PFSK-1 (cell line): ENCODE results near the gene SLC17A9.
A peak's percentile ranks its signal among the peaks of the same experiment; 100 is the strongest.

ENCODE experiments used
- FOXP2 ChIP-seq: optimal IDR thresholded peaks from 2 replicates; pipeline ENCODE3; 2011; ENCODE audit warnings: borderline replicate concordance, control low read depth, inconsistent platforms; ENCODE audit not compliant: insufficient read depth; ENCODE audit errors: extremely low read length, extremely low read depth
- POLR2AphosphoS5 ChIP-seq: IDR thresholded peaks from 2 replicates; pipeline ENCODE4 v1.6.1; 2012; ENCODE audit warnings: low read depth, mild to moderate bottlenecking, control low read depth, low read length, moderate library complexity
- SIN3A ChIP-seq: IDR thresholded peaks from 2 replicates; pipeline ENCODE4 v1.6.1; 2012; ENCODE audit warnings: mild to moderate bottlenecking, low read length, moderate library complexity, borderline replicate concordance; ENCODE audit not compliant: insufficient read depth
- TAF1 ChIP-seq: IDR thresholded peaks from 2 replicates; pipeline ENCODE4 v1.6.1; 2012; ENCODE audit warnings: low read length, control low read depth, borderline replicate concordance; ENCODE audit not compliant: insufficient read depth
- TF ChIP-seq, protein P1 (sequence below), 2 experiments: IDR thresholded peaks; 2 replicates each; pipeline versions ENCODE4 v1.6.1 to v1.8.0; 2011 to 2012; ENCODE audit warnings: low read depth in 2 of 2, low read length in 2 of 2, control low read depth in 1 of 2, inconsistent platforms in 1 of 2, mild to moderate bottlenecking in 1 of 2, moderate library complexity in 1 of 2; ENCODE audit not compliant: insufficient read depth in 1 of 2

SLC17A9 gene

DNA sequence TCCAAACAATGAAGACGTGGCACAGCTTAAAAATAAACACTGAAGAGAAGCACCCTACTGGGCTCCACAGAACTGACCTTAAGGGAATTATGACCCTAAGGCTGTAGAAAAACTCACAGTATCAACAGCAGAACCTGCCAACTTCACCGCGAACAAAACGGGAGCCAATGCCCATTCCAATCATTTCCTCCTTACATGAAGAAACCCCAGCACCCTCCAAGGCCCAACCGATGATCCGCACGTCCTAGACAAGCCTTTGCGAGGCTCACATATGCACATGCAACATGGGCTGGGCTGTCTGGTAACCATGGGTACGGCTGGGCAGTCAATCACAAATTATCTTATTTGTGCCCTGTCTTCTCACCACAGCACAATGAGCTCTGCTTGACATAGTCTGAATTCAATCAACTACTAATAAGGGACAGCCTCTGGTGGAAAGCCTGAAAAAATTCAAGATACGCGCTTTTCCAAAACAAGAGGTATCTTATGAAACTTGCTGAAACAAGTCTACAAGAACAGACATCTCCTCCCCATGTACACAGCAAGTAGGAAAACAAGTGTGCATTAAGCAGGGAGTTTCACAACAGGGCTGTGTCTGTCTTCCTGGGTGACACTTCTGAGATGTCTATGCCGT, 27.9 kb upstream of the SLC17A9 start:
- TF ChIP-seq SIN3A (no peak), POLR2AphosphoS5 (no peak), TAF1 (no peak), FOXP2 (no peak)
- TF ChIP-seq, protein P1, sequence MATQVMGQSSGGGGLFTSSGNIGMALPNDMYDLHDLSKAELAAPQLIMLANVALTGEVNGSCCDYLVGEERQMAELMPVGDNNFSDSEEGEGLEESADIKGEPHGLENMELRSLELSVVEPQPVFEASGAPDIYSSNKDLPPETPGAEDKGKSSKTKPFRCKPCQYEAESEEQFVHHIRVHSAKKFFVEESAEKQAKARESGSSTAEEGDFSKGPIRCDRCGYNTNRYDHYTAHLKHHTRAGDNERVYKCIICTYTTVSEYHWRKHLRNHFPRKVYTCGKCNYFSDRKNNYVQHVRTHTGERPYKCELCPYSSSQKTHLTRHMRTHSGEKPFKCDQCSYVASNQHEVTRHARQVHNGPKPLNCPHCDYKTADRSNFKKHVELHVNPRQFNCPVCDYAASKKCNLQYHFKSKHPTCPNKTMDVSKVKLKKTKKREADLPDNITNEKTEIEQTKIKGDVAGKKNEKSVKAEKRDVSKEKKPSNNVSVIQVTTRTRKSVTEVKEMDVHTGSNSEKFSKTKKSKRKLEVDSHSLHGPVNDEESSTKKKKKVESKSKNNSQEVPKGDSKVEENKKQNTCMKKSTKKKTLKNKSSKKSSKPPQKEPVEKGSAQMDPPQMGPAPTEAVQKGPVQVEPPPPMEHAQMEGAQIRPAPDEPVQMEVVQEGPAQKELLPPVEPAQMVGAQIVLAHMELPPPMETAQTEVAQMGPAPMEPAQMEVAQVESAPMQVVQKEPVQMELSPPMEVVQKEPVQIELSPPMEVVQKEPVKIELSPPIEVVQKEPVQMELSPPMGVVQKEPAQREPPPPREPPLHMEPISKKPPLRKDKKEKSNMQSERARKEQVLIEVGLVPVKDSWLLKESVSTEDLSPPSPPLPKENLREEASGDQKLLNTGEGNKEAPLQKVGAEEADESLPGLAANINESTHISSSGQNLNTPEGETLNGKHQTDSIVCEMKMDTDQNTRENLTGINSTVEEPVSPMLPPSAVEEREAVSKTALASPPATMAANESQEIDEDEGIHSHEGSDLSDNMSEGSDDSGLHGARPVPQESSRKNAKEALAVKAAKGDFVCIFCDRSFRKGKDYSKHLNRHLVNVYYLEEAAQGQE (IDR thresholded peaks at IDR 0.05; ENCODE audit: insufficient read depth in 1 of 2, low read depth in 2 of 2, low read length in 2 of 2) = no peak

DNA sequence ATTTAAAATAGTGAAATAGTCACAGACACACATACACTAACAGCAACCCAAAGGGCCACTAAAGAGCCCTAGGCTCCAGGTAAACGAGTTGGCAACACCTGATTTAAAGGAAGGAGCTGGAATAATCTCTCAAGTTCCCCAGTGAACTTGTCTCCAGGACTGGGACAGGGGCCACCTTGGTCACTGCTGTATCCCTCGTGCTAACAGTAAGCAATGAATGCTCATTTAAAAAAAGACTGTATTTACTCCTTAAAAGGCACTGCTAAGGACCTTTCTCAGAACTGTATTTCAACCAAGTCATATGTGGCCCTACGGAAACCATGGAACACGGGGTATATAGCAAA, 27.5 kb upstream of the SLC17A9 start:
- TF ChIP-seq POLR2AphosphoS5 (0 out of 2 replicates have a peak, but pooled peaks have one; percentile 12), TAF1 (no peak), SIN3A (no peak), FOXP2 (no peak)
- TF ChIP-seq, protein P1 (IDR thresholded peaks at IDR 0.05; ENCODE audit: insufficient read depth in 1 of 2, low read depth in 2 of 2, low read length in 2 of 2) = no peak

DNA sequence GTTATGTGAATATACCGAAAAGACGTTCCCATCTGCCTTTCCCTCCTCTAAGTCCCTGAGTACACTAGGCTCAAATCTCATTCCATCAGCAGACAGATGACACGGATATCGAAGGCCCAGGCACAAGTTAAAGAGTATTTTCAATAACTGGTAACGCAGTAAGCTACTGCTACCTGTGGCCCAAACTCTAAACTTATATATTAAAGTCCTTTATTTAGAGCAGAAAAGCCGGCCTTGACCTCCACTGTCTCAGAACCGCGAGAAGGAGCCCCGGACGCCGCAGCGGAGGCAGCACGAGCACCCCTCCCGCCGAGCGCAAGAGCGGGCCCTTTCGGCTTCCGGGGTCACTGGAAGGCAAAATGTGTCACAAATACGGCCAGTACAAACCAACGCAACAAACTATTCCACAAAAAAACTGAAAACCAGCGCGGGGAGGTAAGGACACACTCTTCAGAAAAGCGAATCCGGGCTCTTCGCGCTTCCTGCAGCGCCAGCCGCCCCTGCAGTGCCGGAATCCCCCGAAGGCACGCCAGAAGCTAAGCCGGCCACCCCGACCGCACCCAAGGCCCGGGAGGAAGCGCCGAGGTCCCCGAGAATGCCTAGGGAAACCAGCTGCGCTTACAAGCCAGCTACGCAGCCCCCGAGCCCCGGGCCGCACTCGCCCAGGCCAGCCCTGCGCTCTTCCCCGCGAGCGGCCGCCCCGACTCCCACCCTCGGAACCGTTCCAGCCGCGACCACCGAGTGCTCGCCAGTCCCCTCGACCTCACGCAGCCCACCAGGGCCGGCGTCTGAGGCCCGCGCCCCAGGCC, 26.9 kb upstream of the SLC17A9 start:
- TF ChIP-seq TAF1 = no peak
- TF ChIP-seq, protein P1 (IDR thresholded peaks at IDR 0.05; ENCODE audit: insufficient read depth in 1 of 2, low read depth in 2 of 2, low read length in 2 of 2) = no peak
- no peak for TF ChIP-seq FOXP2

DNA sequence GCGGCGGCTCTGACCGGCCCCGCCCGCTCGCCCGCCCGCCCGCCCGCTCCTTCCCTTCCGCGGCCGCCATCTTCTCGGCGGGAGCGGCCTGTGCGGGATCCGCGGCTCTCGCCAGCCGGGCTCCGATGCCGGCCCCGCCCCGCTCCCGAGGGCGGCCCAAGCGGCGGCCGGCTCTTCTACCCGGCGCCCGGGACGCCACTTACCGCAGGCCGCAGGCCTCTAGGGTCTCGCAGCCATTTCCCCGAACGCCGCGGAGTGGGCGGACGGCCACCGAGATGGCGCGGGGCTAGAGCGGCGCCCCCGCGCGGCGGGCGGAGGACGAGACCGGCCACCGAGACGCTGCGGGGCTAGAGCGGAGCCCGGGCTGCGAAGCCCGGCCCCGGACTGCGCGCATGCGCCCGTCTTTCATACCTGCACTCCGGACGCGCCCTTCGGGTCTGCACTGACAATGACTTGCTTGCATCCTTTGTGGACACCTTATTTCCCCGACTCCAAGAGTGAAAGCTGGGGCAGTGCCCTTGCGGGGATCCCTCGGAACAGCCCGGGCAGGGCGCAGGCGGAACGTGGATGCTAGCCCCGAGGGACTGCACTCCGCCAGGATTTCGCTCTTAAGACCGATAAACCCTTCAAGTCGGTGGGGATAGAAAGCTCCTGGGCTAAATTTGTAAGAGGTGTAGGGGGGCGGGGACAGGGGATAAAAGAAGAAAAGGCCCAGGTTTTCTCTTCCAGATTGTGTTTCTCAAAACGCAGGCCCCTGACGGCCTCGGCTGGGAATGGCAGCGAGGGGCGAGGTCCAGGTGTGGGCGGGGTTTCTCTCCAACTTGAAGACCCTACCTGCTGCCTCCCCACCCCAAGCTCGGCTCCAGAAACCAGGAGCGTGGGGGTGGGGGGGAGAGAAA, 26.0 kb upstream of the SLC17A9 start, which contains the start of gene DIDO1:
Gene DIDO1, minus strand, starts transcription at position 277 of the 899 bp plus-strand sequence.
- TF ChIP-seq SIN3A (no peak), POLR2AphosphoS5 (peak; percentile 67; the same call in 1 of the 2 replicates), TAF1 (peak; percentile 52; the same call in 1 of the 2 replicates), FOXP2 (peak; percentile 80)
- TF ChIP-seq, protein P1 (IDR thresholded peaks at IDR 0.05; ENCODE audit: insufficient read depth in 1 of 2, low read depth in 2 of 2, low read length in 2 of 2) = no peak
